OCI-LY7 (cell line): Measurements from ENCODE around the gene COL4A5.

ENCODE experiments used
- EZH2phosphoT487 ChIP-seq: fragments of 200-600 bp; sonication (generic); IDR thresholded peaks from 2 replicates; pipeline ENCODE4 v1.6.1; 2018; ENCODE audit warnings: low read depth, borderline replicate concordance, mild to moderate bottlenecking, mixed run types, antibody characterized with exemption, low read length, moderate library complexity, mixed read lengths
- TF ChIP-seq, protein P1 (sequence below): fragments of 200-600 bp; sonication (generic); conservative IDR thresholded peaks from 2 replicates; pipeline ENCODE4 v1.5.1; 2014; ENCODE audit warnings: mild to moderate bottlenecking, antibody characterized with exemption, low read length, moderate library complexity, mixed read lengths

DNA sequence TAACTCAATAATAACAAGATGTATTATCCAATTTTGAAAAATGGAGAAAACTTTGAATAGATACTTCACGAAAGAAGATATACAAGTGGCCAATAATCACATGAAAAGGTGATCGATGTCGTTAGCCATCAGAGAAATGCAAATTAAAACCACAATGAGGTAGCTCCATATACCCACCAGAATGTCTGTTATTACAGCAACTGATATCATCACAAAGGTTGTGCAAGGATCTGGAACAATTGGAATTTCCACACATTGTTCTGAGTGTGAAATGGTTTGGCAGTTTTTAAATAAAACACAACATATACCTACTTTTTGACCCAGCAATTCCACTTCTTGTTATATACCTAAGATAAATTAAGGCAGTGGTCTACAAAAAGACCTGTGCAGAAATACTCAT is 225.1 kb downstream of the COL4A5 start:
- TF ChIP-seq, protein P1, sequence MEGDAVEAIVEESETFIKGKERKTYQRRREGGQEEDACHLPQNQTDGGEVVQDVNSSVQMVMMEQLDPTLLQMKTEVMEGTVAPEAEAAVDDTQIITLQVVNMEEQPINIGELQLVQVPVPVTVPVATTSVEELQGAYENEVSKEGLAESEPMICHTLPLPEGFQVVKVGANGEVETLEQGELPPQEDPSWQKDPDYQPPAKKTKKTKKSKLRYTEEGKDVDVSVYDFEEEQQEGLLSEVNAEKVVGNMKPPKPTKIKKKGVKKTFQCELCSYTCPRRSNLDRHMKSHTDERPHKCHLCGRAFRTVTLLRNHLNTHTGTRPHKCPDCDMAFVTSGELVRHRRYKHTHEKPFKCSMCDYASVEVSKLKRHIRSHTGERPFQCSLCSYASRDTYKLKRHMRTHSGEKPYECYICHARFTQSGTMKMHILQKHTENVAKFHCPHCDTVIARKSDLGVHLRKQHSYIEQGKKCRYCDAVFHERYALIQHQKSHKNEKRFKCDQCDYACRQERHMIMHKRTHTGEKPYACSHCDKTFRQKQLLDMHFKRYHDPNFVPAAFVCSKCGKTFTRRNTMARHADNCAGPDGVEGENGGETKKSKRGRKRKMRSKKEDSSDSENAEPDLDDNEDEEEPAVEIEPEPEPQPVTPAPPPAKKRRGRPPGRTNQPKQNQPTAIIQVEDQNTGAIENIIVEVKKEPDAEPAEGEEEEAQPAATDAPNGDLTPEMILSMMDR: no peak
- no peak for TF ChIP-seq EZH2phosphoT487
